HuH-7.5 (cell line): ENCODE data around the gene TNRC6C.
A peak's percentile ranks its signal among the peaks of the same experiment; 100 is the strongest.
"Not testable (repeated sequence)": the region's sequence is repeated elsewhere in the genome, so short reads cannot be mapped to it uniquely, and the experiment has no call there.

ENCODE experiments used
- DNase-seq: peaks from one replicate; pipeline ENCODE4 v3.0.0; 2011; ENCODE audit warnings: low spot score

The TNRC6C gene

GRCh38 chr17:78111727-78112517, 153.4 kb downstream of the TNRC6C start:
- no peak for DNase-seq

GRCh38 chr17:78112518-78113471, 154.3 kb downstream of the TNRC6C start:
- peak; percentile 96 for DNase-seq

GRCh38 chr17:78113804-78114785, 155.6 kb downstream of the TNRC6C start:
- no peak for DNase-seq

GRCh38 chr17:78114831-78115723, 156.6 kb downstream of the TNRC6C start:
- DNase-seq: no peak

DNA sequence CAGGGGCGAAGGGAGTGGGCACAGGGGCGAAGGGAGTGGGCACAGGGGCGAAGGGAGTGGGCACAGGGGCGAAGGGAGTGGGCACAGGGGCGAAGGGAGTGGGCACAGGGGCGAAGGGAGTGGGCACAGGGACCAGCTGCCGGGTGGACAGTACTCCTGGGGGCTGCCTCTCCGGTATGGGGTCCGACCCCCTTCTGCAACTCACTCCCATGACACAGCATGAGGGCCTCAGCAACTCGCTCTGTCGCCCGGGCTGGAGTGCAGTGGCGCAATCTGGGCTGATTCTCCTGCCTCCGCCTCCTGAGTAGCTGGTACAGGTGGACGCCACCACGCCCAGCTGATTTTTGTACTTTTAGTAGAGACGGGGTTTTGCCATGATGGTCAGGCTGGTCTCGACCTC, 157.3 kb downstream of the TNRC6C start:
- DNase-seq: not testable (repeated sequence)

GRCh38 chr17:78116411-78116810, 157.9 kb downstream of the TNRC6C start:
- no peak for DNase-seq

GRCh38 chr17:78117027-78117981, 158.8 kb downstream of the TNRC6C start:
- DNase-seq: no peak

DNA sequence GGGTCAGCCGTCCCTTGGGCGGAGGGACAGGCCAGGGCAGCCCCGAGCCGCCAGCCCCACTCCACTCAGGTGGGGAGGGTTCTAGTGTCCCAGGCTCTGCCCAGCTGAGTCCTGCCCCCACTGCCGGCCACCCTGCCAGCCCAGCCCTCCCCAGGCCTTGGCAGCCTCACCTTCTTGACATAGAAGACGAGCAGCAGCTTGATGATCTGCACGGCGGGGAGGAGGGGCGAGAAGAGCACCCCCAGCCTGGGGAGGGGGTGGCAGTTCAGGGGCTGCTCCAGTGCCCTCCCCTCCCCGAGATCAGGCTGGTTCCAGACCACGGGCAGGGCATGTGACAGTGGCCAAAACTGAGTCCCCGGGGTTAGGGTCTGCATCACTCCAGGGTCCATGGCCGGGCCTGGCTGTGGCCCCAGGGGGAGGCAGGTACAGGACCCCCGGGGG, 160.3 kb downstream of the TNRC6C start:
- DNase-seq: no peak

GRCh38 chr17:78120537-78120936, 162.0 kb downstream of the TNRC6C start:
- DNase-seq: no peak

DNA sequence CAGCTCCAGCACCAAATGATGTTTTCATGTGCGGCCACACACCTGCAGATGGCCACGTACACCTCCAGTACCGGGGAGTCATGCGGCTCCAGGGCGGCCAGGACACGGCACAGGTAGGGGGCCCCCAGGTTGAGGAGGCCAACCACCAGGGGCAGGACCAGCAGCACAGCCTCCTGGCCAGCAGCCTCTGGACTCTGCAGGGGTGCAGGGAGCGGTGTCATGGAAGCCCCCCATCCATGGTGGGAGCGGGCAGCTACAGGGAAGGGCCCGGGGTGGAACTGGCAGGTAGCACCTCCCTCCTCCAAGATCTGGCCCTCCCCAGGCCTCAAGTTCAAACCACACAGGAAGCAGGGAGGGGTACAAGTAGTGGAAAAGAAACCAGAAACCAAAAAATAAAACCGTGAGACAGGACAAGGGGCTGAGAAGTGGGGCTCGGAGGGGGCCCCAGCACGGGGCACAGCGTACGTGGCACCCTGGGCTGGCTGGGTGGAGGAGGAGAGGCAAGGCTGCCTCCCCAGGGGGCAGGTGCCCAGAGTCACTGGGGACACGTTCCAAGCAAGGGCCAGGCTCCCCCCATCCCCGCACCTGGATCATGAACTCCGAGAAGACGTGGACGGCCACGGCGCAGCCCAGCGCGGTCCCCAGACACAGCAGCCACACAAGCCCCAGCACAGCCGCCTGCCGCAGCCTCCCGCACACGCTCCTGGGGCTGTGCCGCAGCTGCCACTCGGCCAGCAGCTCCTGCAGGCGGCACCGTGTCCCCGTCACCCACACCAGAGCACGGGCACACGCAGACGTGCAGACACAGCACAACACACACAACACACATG, 162.7 kb downstream of the TNRC6C start:
- DNase-seq: no peak

DNA sequence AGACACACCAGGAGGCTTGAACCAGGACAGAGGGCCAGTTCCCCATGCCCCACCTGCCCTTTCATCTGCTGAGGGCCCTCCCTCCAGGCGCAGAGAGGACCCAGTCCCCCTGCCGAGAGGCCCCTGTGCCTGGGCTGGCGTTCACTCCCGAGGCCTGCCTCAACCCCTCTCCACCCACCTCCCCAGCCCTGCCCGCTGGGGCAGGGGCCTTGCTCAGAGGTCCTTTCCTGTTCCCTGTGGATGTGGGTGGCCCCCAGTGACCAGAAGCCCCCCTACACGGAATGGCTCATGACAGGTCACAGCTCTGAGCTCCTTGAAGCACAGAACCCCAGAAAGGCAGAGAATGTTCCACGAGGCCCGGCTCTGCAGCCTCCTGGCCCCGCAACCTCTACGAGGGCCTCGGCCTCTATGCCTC, 163.3 kb downstream of the TNRC6C start:
- no peak for DNase-seq

GRCh38 chr17:78122216-78122930, 163.9 kb downstream of the TNRC6C start:
- no peak for DNase-seq

GRCh38 chr17:78122931-78123249, 164.4 kb downstream of the TNRC6C start:
- DNase-seq: no peak

GRCh38 chr17:78123258-78123929, 164.9 kb downstream of the TNRC6C start:
- no peak for DNase-seq

- DNase-seq: no peak
Measured at GRCh38 chr17:78124081-78124835, 165.8 kb downstream of the TNRC6C start.

- DNase-seq: no peak
Measured at GRCh38 chr17:78124836-78125137, 166.3 kb downstream of the TNRC6C start.
